ENCODE data around the gene PODXL2.

The PODXL2 gene

DNA sequence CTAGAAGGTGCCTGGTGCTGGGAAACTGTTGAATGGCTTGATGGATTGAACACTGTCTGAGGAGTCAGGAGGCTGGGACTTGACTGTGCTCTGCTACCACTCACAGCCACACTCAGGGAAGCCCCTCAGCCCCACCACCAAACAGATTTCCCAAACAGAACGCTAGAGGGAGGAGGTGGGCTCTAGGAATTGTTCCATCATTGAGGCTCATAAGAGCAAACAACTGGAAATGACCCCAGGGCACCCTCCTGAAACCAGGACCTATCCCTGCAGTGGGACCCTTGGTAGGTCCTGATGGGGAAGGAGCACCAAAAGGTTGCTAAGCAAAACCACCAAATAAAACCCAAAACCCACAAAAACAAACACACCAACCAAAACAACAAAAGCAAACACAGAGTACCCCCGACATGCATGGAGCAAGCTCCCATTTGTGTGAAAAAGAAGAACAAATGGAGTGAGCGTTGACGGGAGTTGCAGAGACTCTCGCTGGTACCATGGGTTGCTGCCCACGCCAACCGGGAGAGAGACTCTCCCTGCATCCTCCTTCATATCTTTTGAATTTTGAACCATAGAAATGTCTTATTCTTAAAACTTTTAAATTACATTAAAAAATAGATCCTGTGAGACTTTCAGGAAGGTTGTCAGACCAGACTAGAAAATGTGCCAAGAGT lies 89.4 kb downstream of the PODXL2 start:
- Histone ChIP-seq H3K9ac (ENCODE audit: low read length) (no peak overlapping the region), H3K4me1 (ENCODE audit: insufficient read depth, low read length) (peaks cover 27% of the 10 kb centered on the region), H3K9me3 (ENCODE audit: low read length) (no peaks in the 10 kb centered on the region), H3K36me3 (ENCODE audit: insufficient read depth, low read length) (peaks cover 22% of the 10 kb centered on the region), H3K27me3 (ENCODE audit: control insufficient read depth in 1 of 2, insufficient read depth in 2 of 2, low read length in 2 of 2) (no peaks in the 10 kb centered on the region), H3K27ac (ENCODE audit: low read depth, low read length) (no peak overlapping the region), H3K4me3 (ENCODE audit: low read depth in 1 of 2, low read length in 2 of 2) (no peak overlapping the region)

DNA sequence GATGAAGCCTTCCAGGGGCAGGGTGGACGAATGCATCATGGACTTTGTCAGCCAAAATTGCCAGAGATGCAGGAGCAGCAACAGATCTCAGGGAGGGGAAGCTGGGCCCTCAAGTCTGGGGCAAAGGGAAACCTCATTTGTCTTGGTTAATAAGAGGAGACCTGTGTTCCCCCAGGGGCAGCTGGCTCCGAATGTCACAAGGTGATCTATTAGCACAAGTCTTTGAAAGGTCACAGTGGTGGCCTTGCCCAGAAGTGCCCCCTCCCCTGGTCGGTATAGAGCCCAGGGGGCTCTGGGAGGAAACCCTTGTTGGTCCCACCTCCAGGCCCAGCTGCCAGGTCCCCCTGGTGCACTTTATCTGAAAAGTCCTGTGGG lies 89.9 kb downstream of the PODXL2 start:
- no peaks in the 10 kb centered on the region for H3K27me3 ChIP-seq (ENCODE audit: control insufficient read depth in 1 of 2, insufficient read depth in 2 of 2, low read length in 2 of 2)
- no peaks in the 10 kb centered on the region for H3K9me3 ChIP-seq (ENCODE audit: low read length)
- H3K9ac ChIP-seq (ENCODE audit: low read length): no peak overlapping the region
- H3K4me3 ChIP-seq (ENCODE audit: low read depth in 1 of 2, low read length in 2 of 2): no peak overlapping the region
- peaks cover 32% of the 10 kb centered on the region for H3K4me1 ChIP-seq (ENCODE audit: insufficient read depth, low read length)
- H3K27ac ChIP-seq (ENCODE audit: low read depth, low read length): no peak overlapping the region
- peaks cover 22% of the 10 kb centered on the region for H3K36me3 ChIP-seq (ENCODE audit: insufficient read depth, low read length)

DNA sequence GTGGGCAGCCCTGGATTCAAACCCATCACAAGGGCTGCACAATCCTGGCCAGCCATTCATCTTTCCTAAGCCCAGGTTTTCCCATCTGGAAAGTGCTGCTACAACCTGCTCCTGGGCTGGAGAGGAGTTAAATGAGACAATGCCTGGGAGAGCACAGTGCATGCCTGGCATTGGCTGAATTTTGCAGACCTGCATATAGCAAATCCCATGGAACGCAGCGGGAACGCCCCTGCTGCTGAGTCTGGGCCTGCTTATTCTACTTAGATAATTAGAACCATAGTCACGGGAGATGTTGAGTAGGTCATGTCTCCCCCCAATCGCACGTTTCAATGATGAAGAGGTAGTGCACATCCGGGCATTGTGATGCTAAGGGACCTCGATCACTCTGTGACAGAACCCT lies 90.4 kb downstream of the PODXL2 start:
- Histone ChIP-seq H3K4me1 (ENCODE audit: insufficient read depth, low read length) (peaks cover 33% of the 10 kb centered on the region), H3K27me3 (ENCODE audit: control insufficient read depth in 1 of 2, insufficient read depth in 2 of 2, low read length in 2 of 2) (no peaks in the 10 kb centered on the region), H3K9me3 (ENCODE audit: low read length) (no peaks in the 10 kb centered on the region), H3K9ac (ENCODE audit: low read length) (no peak overlapping the region), H3K4me3 (ENCODE audit: low read depth in 1 of 2, low read length in 2 of 2) (no peak overlapping the region), H3K27ac (ENCODE audit: low read depth, low read length) (no peak overlapping the region), H3K36me3 (ENCODE audit: insufficient read depth, low read length) (peaks cover 22% of the 10 kb centered on the region)

DNA sequence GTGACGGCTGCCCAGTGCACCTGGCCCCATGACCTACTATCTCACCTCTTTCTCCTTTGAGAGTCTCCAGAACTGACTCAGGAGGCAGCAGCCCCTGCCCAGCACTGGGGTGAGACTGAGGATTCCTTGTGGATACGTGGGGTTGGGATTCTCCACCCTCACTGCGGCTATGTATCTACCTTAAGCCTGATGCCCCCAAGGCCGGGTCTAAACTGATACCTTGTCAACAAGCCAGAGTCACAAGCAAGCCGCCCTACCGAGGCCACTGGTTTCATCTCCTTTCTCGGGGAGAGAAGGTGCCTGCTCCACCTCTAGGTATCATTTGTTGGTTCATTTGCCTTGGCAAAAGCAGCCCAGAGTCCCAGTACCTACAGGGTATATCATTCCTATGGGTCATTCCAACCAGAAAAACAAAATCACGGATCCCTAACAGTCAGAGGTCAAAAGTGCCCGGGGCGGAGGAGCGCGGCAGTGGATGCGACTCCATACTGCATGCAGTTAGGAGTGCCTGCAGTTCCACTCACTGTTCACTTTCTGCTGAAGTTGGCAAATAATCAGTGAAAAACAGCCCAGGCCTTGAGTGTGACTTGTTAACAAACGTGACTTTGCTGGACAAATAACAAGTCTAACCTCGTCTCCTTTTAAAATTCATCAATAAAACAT lies 91.3 kb downstream of the PODXL2 start:
- Histone ChIP-seq H3K4me3 (ENCODE audit: low read depth in 1 of 2, low read length in 2 of 2) (no peak overlapping the region), H3K27ac (ENCODE audit: low read depth, low read length) (no peak overlapping the region), H3K27me3 (ENCODE audit: control insufficient read depth in 1 of 2, insufficient read depth in 2 of 2, low read length in 2 of 2) (no peaks in the 10 kb centered on the region), H3K4me1 (ENCODE audit: insufficient read depth, low read length) (peaks cover 33% of the 10 kb centered on the region), H3K9me3 (ENCODE audit: low read length) (no peaks in the 10 kb centered on the region), H3K36me3 (ENCODE audit: insufficient read depth, low read length) (peaks cover 16% of the 10 kb centered on the region), H3K9ac (ENCODE audit: low read length) (no peak overlapping the region)

DNA sequence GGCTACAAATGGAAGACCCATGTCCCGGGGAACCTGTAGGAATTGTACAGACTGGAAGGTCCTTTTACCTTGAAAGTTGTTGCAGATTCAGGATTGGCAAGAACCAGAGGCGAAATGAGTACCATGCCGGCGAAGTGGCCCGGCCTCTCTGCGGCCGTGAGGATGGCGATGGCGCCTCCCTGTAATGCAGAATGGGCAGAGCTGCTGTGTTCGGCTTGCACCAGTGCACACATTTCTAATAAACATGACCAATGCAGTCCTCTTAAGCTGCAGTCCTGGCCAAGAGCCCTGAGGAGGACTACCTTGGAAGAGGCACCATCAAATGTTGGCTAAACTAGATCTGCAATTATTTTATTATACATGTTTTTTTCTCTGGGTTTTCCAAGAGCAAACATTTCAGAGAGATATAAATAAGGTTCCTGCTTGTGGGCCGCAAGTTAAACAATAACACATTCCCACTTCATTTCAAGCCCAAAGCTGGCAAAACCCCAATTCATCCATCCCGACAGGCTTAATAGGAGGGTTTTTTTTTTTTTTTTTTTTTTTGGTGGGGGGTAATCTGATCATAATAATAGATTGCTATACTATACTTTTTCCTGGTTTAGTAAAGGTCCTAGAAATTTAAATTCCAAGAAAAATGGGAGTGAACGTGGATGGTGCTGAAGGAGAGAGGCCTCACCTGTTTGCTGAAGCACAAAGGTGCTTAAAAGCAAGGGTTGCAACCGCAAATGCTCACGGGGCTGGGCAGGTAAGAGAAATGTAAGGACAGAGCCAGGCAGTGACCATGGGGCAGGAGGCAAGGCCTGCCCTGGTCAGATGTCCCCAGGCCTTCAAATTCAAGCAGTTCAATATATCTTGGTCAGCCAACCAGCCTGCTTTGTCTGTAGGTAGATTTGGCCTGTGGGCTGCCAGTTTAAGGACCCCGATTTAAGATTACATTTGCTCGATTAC lies 92.3 kb downstream of the PODXL2 start:
- Histone ChIP-seq H3K4me3 (ENCODE audit: low read depth in 1 of 2, low read length in 2 of 2) (no peak overlapping the region), H3K9ac (ENCODE audit: low read length) (no peak overlapping the region), H3K9me3 (ENCODE audit: low read length) (no peaks in the 10 kb centered on the region), H3K27ac (ENCODE audit: low read depth, low read length) (peak overlapping the region; percentile 22), H3K36me3 (ENCODE audit: insufficient read depth, low read length) (peaks cover 16% of the 10 kb centered on the region), H3K4me1 (ENCODE audit: insufficient read depth, low read length) (peaks cover 33% of the 10 kb centered on the region), H3K27me3 (ENCODE audit: control insufficient read depth in 1 of 2, insufficient read depth in 2 of 2, low read length in 2 of 2) (no peaks in the 10 kb centered on the region)

- Histone ChIP-seq H3K27ac (ENCODE audit: low read depth, low read length) (peak overlapping the region; percentile 22), H3K27me3 (ENCODE audit: control insufficient read depth in 1 of 2, insufficient read depth in 2 of 2, low read length in 2 of 2) (no peaks in the 10 kb centered on the region), H3K9me3 (ENCODE audit: low read length) (no peaks in the 10 kb centered on the region), H3K36me3 (ENCODE audit: insufficient read depth, low read length) (peaks cover 16% of the 10 kb centered on the region), H3K4me1 (ENCODE audit: insufficient read depth, low read length) (peaks cover 33% of the 10 kb centered on the region), H3K4me3 (ENCODE audit: low read depth in 1 of 2, low read length in 2 of 2) (peak overlapping the region in 1 of 2 donors; percentile 40), H3K9ac (ENCODE audit: low read length) (peak overlapping the region; percentile 15)
Measured at GRCh38 chr3:127722091-127722784, 93.3 kb downstream of the PODXL2 start.
